Type B pancreatic cell (in vitro differentiated cells): Measurements from ENCODE around the gene RAN. TPM values are rescaled to one million over a fixed set of nuclear protein-coding genes. Genes with fewer than 3 reads are reported as not detected.
"Not testable (repeated sequence)": the region's sequence is repeated elsewhere in the genome, so short reads cannot be mapped to it uniquely, and the experiment has no call there.

Experiments used
- DNase-seq: peaks from one replicate; pipeline ENCODE4 v3.0.0; 2021; ENCODE audit warnings: mixed read lengths; ENCODE audit not compliant: unreplicated experiment; ENCODE audit errors: extremely low spot score
- H3K27ac Mint-ChIP-seq: 2 replicates; pipeline ENCODE4 v1.8.0; 2021; ENCODE audit warnings: mild to moderate bottlenecking, mixed read lengths
- H3K27me3 Mint-ChIP-seq: 2 replicates; pipeline ENCODE4 v1.8.0; 2021; ENCODE audit warnings: mixed read lengths
- H3K36me3 Mint-ChIP-seq: 2 replicates; pipeline ENCODE4 v1.8.0; 2021; ENCODE audit warnings: mixed read lengths
- H3K4me1 Mint-ChIP-seq: one replicate; pipeline ENCODE4 v1.8.0; 2021; ENCODE audit warnings: mixed read lengths; ENCODE audit not compliant: unreplicated experiment
- H3K4me3 Mint-ChIP-seq: 2 replicates; pipeline ENCODE4 v1.8.0; 2021; ENCODE audit warnings: mild to moderate bottlenecking, mixed read lengths
- H3K9me3 Mint-ChIP-seq: 2 replicates; pipeline ENCODE4 v1.8.0; 2021; ENCODE audit warnings: mixed read lengths
- CTCF ChIP-seq: fragments of 200-600 bp; sonication (generic); conservative IDR thresholded peaks from 2 replicates; pipeline ENCODE4 v1.5.0; 2021; ENCODE audit warnings: antibody characterized with exemption, mild to moderate bottlenecking
- total RNA-seq: library from RNA; stranded (reverse); gene quantifications from 2 replicates; pipeline ENCODE4 v1.2.1, GENCODE V29; 2021; ENCODE audit warnings: low replicate concordance

Gene RAN
- total RNA-seq, 1 donor from 2014 or later: 984 TPM

GRCh38 chr12:130846369-130846768 is 25.5 kb upstream of the RAN start:
- peaks cover 5% of the 10 kb centered on the region for H3K9me3 Mint-ChIP-seq
- no peaks in the 10 kb centered on the region for H3K27me3 Mint-ChIP-seq
- no peak for DNase-seq
- peaks cover 21% of the 10 kb centered on the region for H3K4me1 Mint-ChIP-seq
- TF ChIP-seq CTCF: no peak
- no peak overlapping the region for H3K4me3 Mint-ChIP-seq
- no peak overlapping the region for H3K27ac Mint-ChIP-seq
- H3K36me3 Mint-ChIP-seq: no peaks in the 10 kb centered on the region

GRCh38 chr12:130847112-130847511 is 24.8 kb upstream of the RAN start:
- no peak for DNase-seq
- H3K36me3 Mint-ChIP-seq: no peaks in the 10 kb centered on the region
- H3K4me1 Mint-ChIP-seq: peaks cover 21% of the 10 kb centered on the region
- H3K27me3 Mint-ChIP-seq: no peaks in the 10 kb centered on the region
- TF ChIP-seq CTCF: no peak
- H3K27ac Mint-ChIP-seq: peak overlapping the region; percentile 61
- H3K4me3 Mint-ChIP-seq: no peak overlapping the region
- peaks cover 5% of the 10 kb centered on the region for H3K9me3 Mint-ChIP-seq

DNA sequence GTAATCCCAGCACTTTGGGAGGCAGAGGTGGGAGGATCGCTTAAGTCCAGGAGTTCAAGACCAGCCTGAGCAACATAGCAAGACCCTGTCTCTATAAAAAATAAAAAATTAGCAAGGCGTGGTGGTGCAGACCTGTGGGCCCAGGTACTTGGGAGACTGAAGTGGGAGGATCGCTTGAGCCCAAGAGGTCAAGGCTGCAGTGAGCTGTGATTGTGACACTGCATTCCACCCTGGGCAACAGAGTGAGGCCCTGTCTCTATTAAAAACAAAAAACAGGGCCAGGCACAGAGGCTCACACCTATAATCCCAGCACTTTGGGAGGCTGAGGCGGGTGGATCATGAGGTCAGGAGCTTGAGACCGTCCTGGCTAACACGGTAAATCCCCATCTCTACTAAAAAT is 23.8 kb upstream of the RAN start:
- not testable (repeated sequence) for H3K27ac Mint-ChIP-seq, H3K27me3 Mint-ChIP-seq, H3K9me3 Mint-ChIP-seq, DNase-seq, H3K36me3 Mint-ChIP-seq, H3K4me3 Mint-ChIP-seq
- peaks cover 21% of the 10 kb centered on the region for H3K4me1 Mint-ChIP-seq

DNA sequence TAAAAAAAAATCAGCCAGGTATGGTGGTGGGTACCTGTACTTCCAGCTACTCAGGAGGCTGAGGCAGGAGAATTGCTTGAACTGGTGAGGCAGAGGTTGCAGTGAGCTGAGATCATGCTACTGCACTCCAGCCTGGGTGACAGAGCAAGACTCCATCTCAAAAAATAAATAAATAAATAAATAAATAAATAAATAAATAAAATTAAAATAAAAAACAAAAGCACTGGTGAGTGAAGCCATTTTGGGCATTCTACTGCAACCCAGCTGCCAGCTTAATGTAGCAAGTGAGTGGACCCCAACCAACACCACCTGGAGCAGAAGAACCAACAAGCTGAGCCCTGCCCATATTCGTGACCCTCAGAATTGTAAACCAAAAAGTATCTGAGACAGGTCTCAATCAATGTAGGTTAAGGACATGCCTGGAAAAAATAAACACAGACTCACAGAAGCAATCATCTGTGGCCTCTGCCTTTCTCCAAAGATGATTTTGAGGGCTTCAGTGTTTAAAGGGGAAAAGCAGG is 23.0 kb upstream of the RAN start:
- H3K9me3 Mint-ChIP-seq, H3K36me3 Mint-ChIP-seq, H3K27me3 Mint-ChIP-seq, DNase-seq, H3K27ac Mint-ChIP-seq, H3K4me3 Mint-ChIP-seq: not testable (repeated sequence)
- peaks cover 21% of the 10 kb centered on the region for H3K4me1 Mint-ChIP-seq

- no peak for TF ChIP-seq CTCF
- peaks cover 8% of the 10 kb centered on the region for H3K27me3 Mint-ChIP-seq
- H3K27ac Mint-ChIP-seq: peak overlapping the region; percentile 92
- no peaks in the 10 kb centered on the region for H3K36me3 Mint-ChIP-seq
- DNase-seq: no peak
- H3K4me3 Mint-ChIP-seq: peak overlapping the region; percentile 64
- peaks cover 4% of the 10 kb centered on the region for H3K9me3 Mint-ChIP-seq
- H3K4me1 Mint-ChIP-seq: peaks cover 21% of the 10 kb centered on the region
Observed at GRCh38 chr12:130849561-130850417, 22.1 kb upstream of the RAN start.

DNA sequence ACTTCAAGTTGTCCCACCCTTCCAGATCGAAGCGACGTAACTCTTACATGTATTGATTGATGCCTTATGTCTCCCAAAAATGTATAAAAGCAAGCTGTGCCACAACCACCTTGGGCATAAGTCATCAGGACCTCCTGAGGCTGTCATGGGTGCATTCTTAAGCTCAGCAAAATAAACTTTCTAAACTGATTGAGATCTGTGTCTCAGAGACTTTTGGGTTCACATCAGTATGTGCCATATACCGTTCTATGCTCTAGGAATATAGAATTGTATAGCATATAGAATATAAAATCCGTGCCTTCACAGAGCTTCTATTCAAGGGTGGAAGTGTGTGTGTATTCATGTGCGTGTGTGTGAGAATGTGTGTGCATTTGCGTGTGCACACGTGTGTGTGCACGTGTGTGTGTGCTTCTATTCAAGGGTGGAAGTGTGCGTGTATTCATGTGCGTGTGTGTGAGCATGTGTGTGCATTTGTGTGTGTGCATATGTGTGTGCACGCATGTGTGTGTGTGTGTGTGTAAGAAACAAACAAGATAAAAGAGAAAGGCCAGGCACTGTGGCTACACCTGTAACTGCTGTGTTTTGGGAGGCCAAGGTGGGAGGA is 21.3 kb upstream of the RAN start:
- peak overlapping the region; percentile 64 for H3K4me3 Mint-ChIP-seq
- DNase-seq: no peak
- peaks cover 21% of the 10 kb centered on the region for H3K4me1 Mint-ChIP-seq
- H3K36me3 Mint-ChIP-seq: no peaks in the 10 kb centered on the region
- H3K27ac Mint-ChIP-seq: peak overlapping the region; percentile 92
- no peaks in the 10 kb centered on the region for H3K9me3 Mint-ChIP-seq
- TF ChIP-seq CTCF: no peak
- H3K27me3 Mint-ChIP-seq: peaks cover 12% of the 10 kb centered on the region
